ENCODE measurements around the gene TDRD3. TPM values are rescaled to one million over a fixed set of nuclear protein-coding genes. Genes with fewer than 3 reads are reported as not detected.

Gene TDRD3
- total and polyA plus RNA-seq, 2 donors (not counting 1 experiment from before 2014, with no cell fraction given) = 5.6 to 23.7 TPM

DNA sequence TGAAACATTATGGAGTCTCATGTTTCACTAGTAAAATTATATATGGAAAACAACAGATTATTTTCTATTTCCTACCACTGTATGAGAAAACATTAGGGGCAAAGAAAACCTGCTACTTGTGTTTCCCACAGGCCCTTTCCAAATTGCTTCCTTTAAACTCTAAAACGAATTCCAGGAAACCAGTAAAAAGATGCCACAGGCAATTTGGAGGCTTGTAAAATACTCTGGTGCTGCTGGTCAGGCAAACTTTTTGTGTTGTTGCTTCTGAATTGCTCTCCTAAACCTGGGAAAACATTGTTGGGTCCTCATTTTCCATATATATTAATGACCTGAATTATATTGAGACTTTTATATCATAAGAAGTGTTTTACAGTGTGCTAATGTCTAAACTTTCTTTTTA lies 141.5 kb downstream of the TDRD3 start:
- intact Hi-C loops (cut with micrococcal nuclease) = no loop called here
- H3K36me3 ChIP-seq (replicated peaks in 1 of 2; ENCODE audit: control extremely low read depth in 1 of 2, control insufficient read depth in 1 of 2, extremely low read depth in 1 of 2, insufficient read depth in 2 of 2, low read length in 1 of 2) = no peaks in the 10 kb centered on the region
- Mint-ChIP-seq H3K27ac (no peak overlapping the region), H3K4me1 (no peaks in the 10 kb centered on the region), H3K27me3 (no peaks in the 10 kb centered on the region), H3K9me3 (ENCODE audit: insufficient read depth) (no peaks in the 10 kb centered on the region), H3K4me3 (no peak overlapping the region)
- ATAC-seq (ENCODE audit: low read depth) (no peak), DNase-seq (no peak)
- POLR2A ChIA-PET = no interaction called here
- no CpG with 5 or more reads among the region's 1 CpG for WGBS (ENCODE audit: insufficient coverage)
- H3K4me3 ChIP-seq (ENCODE audit: control extremely low read depth in 1 of 5, extremely low read depth in 1 of 5, insufficient read depth in 1 of 5, low read depth in 2 of 5, low read length in 4 of 5) = no peak overlapping the region
- H3K4me2 ChIP-seq (replicated peaks; ENCODE audit: low read depth, low read length, poor library complexity, severe bottlenecking) = no peak overlapping the region
- H3K27me3 ChIP-seq (replicated peaks in 1 of 4; ENCODE audit: control extremely low read depth in 1 of 4, control insufficient read depth in 3 of 4, insufficient read depth in 4 of 4, low read length in 3 of 4) = no peaks in the 10 kb centered on the region
- CTCF ChIA-PET = no interaction called here
- H3K9ac ChIP-seq (ENCODE audit: low read length) = no peak overlapping the region
- H3K4me1 ChIP-seq (ENCODE audit: control insufficient read depth in 2 of 2, insufficient read depth in 2 of 2, low read length in 2 of 2) = no peaks in the 10 kb centered on the region
- no peak overlapping the region for H3K27ac ChIP-seq (ENCODE audit: low read length in 2 of 2)
- H2AFZ ChIP-seq (ENCODE audit: insufficient read depth, low read depth, low read length, poor library complexity, severe bottlenecking) = no peak overlapping the region
- no peaks in the 10 kb centered on the region for H4K20me1 ChIP-seq (ENCODE audit: control insufficient read depth, insufficient read depth, low read length, poor library complexity, severe bottlenecking)
- no peaks in the 10 kb centered on the region for H3K79me2 ChIP-seq (ENCODE audit: control insufficient read depth, insufficient read depth, low read length)
- TF ChIP-seq EZH2 (IDR thresholded peaks at IDR 0.05; ENCODE audit: borderline replicate concordance, insufficient read depth, low read depth, low read length, poor library complexity, severe bottlenecking) = no peak
- H3K9me3 ChIP-seq (ENCODE audit: control extremely low read depth in 1 of 3, control insufficient read depth in 2 of 3, insufficient read depth in 1 of 3, low read length in 2 of 3) = no peaks in the 10 kb centered on the region

GRCh38 chr13:60540276-60540675 lies 143.3 kb downstream of the TDRD3 start:
- Histone ChIP-seq H3K79me2 (ENCODE audit: control insufficient read depth, insufficient read depth, low read length) (no peaks in the 10 kb centered on the region), H3K4me3 (ENCODE audit: control extremely low read depth in 1 of 5, extremely low read depth in 1 of 5, insufficient read depth in 1 of 5, low read depth in 2 of 5, low read length in 4 of 5) (no peak overlapping the region), H3K9me3 (ENCODE audit: control extremely low read depth in 1 of 3, control insufficient read depth in 2 of 3, insufficient read depth in 1 of 3, low read length in 2 of 3) (no peaks in the 10 kb centered on the region), H3K36me3 (replicated peaks in 1 of 2; ENCODE audit: control extremely low read depth in 1 of 2, control insufficient read depth in 1 of 2, extremely low read depth in 1 of 2, insufficient read depth in 2 of 2, low read length in 1 of 2) (no peaks in the 10 kb centered on the region), H4K20me1 (ENCODE audit: control insufficient read depth, insufficient read depth, low read length, poor library complexity, severe bottlenecking) (no peaks in the 10 kb centered on the region), H2AFZ (ENCODE audit: insufficient read depth, low read depth, low read length, poor library complexity, severe bottlenecking) (no peak overlapping the region), H3K4me1 (ENCODE audit: control insufficient read depth in 2 of 2, insufficient read depth in 2 of 2, low read length in 2 of 2) (no peaks in the 10 kb centered on the region), H3K9ac (ENCODE audit: low read length) (no peak overlapping the region), H3K4me2 (replicated peaks; ENCODE audit: low read depth, low read length, poor library complexity, severe bottlenecking) (no peak overlapping the region), H3K27me3 (replicated peaks in 1 of 4; ENCODE audit: control extremely low read depth in 1 of 4, control insufficient read depth in 3 of 4, insufficient read depth in 4 of 4, low read length in 3 of 4) (no peaks in the 10 kb centered on the region), H3K27ac (ENCODE audit: low read length in 2 of 2) (no peak overlapping the region)
- intact Hi-C loops (cut with micrococcal nuclease) = no loop called here
- H3K9me3 Mint-ChIP-seq (ENCODE audit: insufficient read depth) = no peaks in the 10 kb centered on the region
- no peaks in the 10 kb centered on the region for H3K27me3 Mint-ChIP-seq
- ATAC-seq (ENCODE audit: low read depth) (no peak), DNase-seq (no peak)
- no peak for TF ChIP-seq CTCF (IDR thresholded peaks at IDR 0.05)
- no peak for TF ChIP-seq EZH2 (IDR thresholded peaks at IDR 0.05; ENCODE audit: borderline replicate concordance, insufficient read depth, low read depth, low read length, poor library complexity, severe bottlenecking)
- no peaks in the 10 kb centered on the region for H3K4me1 Mint-ChIP-seq
- WGBS (ENCODE audit: insufficient coverage) = no CpG with 5 or more reads among the region's 4 CpGs
- ChIA-PET CTCF (no interaction called here), POLR2A (no interaction called here)
- no peak overlapping the region for H3K4me3 Mint-ChIP-seq
- no peak overlapping the region for H3K27ac Mint-ChIP-seq

Data from B cell (primary cell).